Loucy (cell line): Measurements from ENCODE around the gene GPR85.

Experiments
- H2AFZ ChIP-seq: fragments of 200-600 bp; sonication (generic); 2 replicates; pipeline ENCODE4 v1.6.0; 2016; ENCODE audit warnings: antibody characterized with exemption, mild to moderate bottlenecking, low read length, moderate library complexity
- H3F3A ChIP-seq: fragments of 200-600 bp; 2 replicates; pipeline ENCODE4 v1.6.0; 2016; ENCODE audit warnings: antibody characterized with exemption, low read depth, mild to moderate bottlenecking
- H3K27me3 ChIP-seq: fragments of 200-600 bp; sonication (generic); 2 replicates; pipeline ENCODE4 v1.6.1; 2014; ENCODE audit warnings: low read length, mild to moderate bottlenecking; ENCODE audit not compliant: insufficient read depth, poor library complexity, severe bottlenecking
- H3K36me3 ChIP-seq: fragments of 200-600 bp; sonication (generic); 2 replicates; pipeline ENCODE4 v1.6.1; 2016; ENCODE audit warnings: low read length; ENCODE audit not compliant: insufficient read depth
- H3K4me1 ChIP-seq: fragments of 200-600 bp; sonication (generic); 2 replicates; pipeline ENCODE4 v1.5.1; 2014; ENCODE audit warnings: low read length, mild to moderate bottlenecking; ENCODE audit not compliant: insufficient read depth, poor library complexity, severe bottlenecking
- H3K4me2 ChIP-seq: fragments of 200-600 bp; sonication (generic); 2 replicates; pipeline ENCODE4 v1.6.0; 2014; ENCODE audit warnings: antibody characterized with exemption, low read length, low read depth, mild to moderate bottlenecking; ENCODE audit not compliant: poor library complexity, severe bottlenecking
- H3K4me3 ChIP-seq: fragments of 200-600 bp; sonication (generic); 2 replicates; pipeline ENCODE4 v1.5.1; 2014; ENCODE audit warnings: low read length, mild to moderate bottlenecking, mixed read lengths; ENCODE audit not compliant: poor library complexity, severe bottlenecking
- H3K79me2 ChIP-seq: fragments of 200-600 bp; sonication (generic); 2 replicates; pipeline ENCODE4 v1.6.1; 2014; ENCODE audit warnings: low read length; ENCODE audit not compliant: insufficient read depth
- H3K9ac ChIP-seq: fragments of 200-600 bp; sonication (generic); 2 replicates; pipeline ENCODE4 v1.6.0; 2014; ENCODE audit warnings: mild to moderate bottlenecking, low read depth, low read length, moderate library complexity; ENCODE audit not compliant: poor library complexity, severe bottlenecking
- H3K9me2 ChIP-seq: fragments of 200-600 bp; sonication (generic); replicated peaks from 2 replicates; pipeline ENCODE4 v1.6.1; 2016; ENCODE audit warnings: low read depth, low read length, mixed read lengths
- H3K9me3 ChIP-seq: fragments of 200-600 bp; sonication (generic); 2 replicates; pipeline ENCODE4 v1.6.1; 2014; ENCODE audit warnings: mild to moderate bottlenecking, antibody characterized with exemption, low read length, low read depth; ENCODE audit not compliant: insufficient read depth
- H4K20me1 ChIP-seq: fragments of 200-600 bp; sonication (generic); 2 replicates; pipeline ENCODE4 v1.6.0; 2014; ENCODE audit warnings: antibody characterized with exemption, low read length, mild to moderate bottlenecking; ENCODE audit not compliant: insufficient read depth, poor library complexity, severe bottlenecking
- CTCF ChIP-seq: fragments of 200-600 bp; sonication (generic); conservative IDR thresholded peaks from 2 replicates; pipeline ENCODE4 v1.5.1; 2014; ENCODE audit warnings: mild to moderate bottlenecking, antibody characterized with exemption, low read length
- EZH2phosphoT487 ChIP-seq: fragments of 200-600 bp; IDR thresholded peaks from 2 replicates; pipeline ENCODE4 v1.6.1; 2018; ENCODE audit warnings: antibody characterized with exemption, mild to moderate bottlenecking, moderate library complexity, borderline replicate concordance

Gene GPR85

GRCh38 chr7:113125728-113126127 lies 39.1 kb upstream of the GPR85 start:
- Histone ChIP-seq H3K4me1 (no peaks in the 10 kb centered on the region), H4K20me1 (no peaks in the 10 kb centered on the region), H3K4me3 (no peak overlapping the region), H3K9me2 (no peaks in the 10 kb centered on the region), H3K36me3 (no peaks in the 10 kb centered on the region), H3F3A (no peaks in the 10 kb centered on the region), H3K9me3 (no peaks in the 10 kb centered on the region), H3K9ac (no peak overlapping the region), H3K27me3 (no peaks in the 10 kb centered on the region), H3K4me2 (no peak overlapping the region), H3K79me2 (no peaks in the 10 kb centered on the region), H2AFZ (no peak overlapping the region)
- no peak for TF ChIP-seq CTCF
- no peak for TF ChIP-seq EZH2phosphoT487

- Histone ChIP-seq H3K9ac (no peak overlapping the region), H2AFZ (no peak overlapping the region), H4K20me1 (no peaks in the 10 kb centered on the region), H3K4me2 (no peak overlapping the region), H3K9me2 (no peaks in the 10 kb centered on the region), H3F3A (no peaks in the 10 kb centered on the region), H3K79me2 (peaks cover 1% of the 10 kb centered on the region), H3K27me3 (no peaks in the 10 kb centered on the region), H3K4me1 (peaks cover 1% of the 10 kb centered on the region), H3K4me3 (no peak overlapping the region), H3K36me3 (no peaks in the 10 kb centered on the region), H3K9me3 (no peaks in the 10 kb centered on the region)
- TF ChIP-seq EZH2phosphoT487, result no peak
- no peak for TF ChIP-seq CTCF
Measured at GRCh38 chr7:113122744-113123143, 36.1 kb upstream of the GPR85 start.

- peaks cover 10% of the 10 kb centered on the region for H3K4me1 ChIP-seq
- no peaks in the 10 kb centered on the region for H3K9me3 ChIP-seq
- H3K27me3 ChIP-seq, result no peaks in the 10 kb centered on the region
- H3K9ac ChIP-seq, result no peak overlapping the region
- no peaks in the 10 kb centered on the region for H3K9me2 ChIP-seq
- H2AFZ ChIP-seq, result peak overlapping the region; percentile 44
- H3K79me2 ChIP-seq, result peaks cover 5% of the 10 kb centered on the region
- no peak overlapping the region for H3K4me2 ChIP-seq
- no peak overlapping the region for H3K4me3 ChIP-seq
- H3F3A ChIP-seq, result no peaks in the 10 kb centered on the region
- H3K36me3 ChIP-seq, result no peaks in the 10 kb centered on the region
- no peaks in the 10 kb centered on the region for H4K20me1 ChIP-seq
- no peak for TF ChIP-seq EZH2phosphoT487
- TF ChIP-seq CTCF, result no peak
Measured at GRCh38 chr7:113120647-113121046, 34.0 kb upstream of the GPR85 start.
